GM12875 (cell line): ENCODE results near the gene TNK1.
"Not testable (repeated sequence)": the region's sequence is repeated elsewhere in the genome, so short reads cannot be mapped to it uniquely, and the experiment has no call there.

Experiments
- H3K4me3 ChIP-seq: one replicate; pipeline ENCODE4 v1.5.1; 2011; ENCODE audit warnings: low read depth, low read length, control low read depth
- TF ChIP-seq, protein P1 (sequence below): IDR thresholded peaks from 2 replicates; pipeline ENCODE4 v1.5.1; 2011; ENCODE audit warnings: low read depth, mild to moderate bottlenecking, control low read depth, inconsistent platforms, low read length, moderate library complexity, borderline replicate concordance; ENCODE audit not compliant: insufficient read depth

Gene TNK1

GRCh38 chr17:7380855-7381683 lies at the start of gene TNK1:
TSS of gene TNK1 (plus strand) at chr17:7381089. CDS start at chr17:7382927, 1,838 bp downstream.
- no peak within 1 kb of the TSS for H3K4me3 ChIP-seq

DNA sequence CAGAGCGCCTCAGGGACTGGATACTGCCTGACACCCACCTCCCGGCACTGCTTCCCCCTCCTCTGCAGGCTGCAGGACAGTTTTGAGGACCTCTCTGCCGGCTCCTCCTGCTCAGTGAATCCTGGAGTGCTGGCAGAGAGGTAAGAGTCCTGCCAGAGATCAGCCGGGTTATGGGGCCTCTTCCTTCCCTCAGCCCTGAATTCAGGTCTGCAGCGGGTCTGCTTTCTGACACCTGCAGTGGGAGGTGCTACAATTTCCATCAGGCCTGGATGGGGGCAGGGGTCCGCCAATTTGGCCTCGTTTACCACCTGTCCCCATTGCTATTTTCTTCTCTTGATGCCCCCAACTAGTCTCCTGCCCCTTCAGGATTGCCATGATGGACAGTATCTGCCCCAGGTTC lies 48.8 kb upstream of the TNK1 start:
- TF ChIP-seq, protein P1, sequence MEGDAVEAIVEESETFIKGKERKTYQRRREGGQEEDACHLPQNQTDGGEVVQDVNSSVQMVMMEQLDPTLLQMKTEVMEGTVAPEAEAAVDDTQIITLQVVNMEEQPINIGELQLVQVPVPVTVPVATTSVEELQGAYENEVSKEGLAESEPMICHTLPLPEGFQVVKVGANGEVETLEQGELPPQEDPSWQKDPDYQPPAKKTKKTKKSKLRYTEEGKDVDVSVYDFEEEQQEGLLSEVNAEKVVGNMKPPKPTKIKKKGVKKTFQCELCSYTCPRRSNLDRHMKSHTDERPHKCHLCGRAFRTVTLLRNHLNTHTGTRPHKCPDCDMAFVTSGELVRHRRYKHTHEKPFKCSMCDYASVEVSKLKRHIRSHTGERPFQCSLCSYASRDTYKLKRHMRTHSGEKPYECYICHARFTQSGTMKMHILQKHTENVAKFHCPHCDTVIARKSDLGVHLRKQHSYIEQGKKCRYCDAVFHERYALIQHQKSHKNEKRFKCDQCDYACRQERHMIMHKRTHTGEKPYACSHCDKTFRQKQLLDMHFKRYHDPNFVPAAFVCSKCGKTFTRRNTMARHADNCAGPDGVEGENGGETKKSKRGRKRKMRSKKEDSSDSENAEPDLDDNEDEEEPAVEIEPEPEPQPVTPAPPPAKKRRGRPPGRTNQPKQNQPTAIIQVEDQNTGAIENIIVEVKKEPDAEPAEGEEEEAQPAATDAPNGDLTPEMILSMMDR, result no peak
- H3K4me3 ChIP-seq, result no peak overlapping the region

More at GRCh38 chr17:7380855-7381683, at the start of gene TNK1:
- TF ChIP-seq, protein P1, result no peak

DNA sequence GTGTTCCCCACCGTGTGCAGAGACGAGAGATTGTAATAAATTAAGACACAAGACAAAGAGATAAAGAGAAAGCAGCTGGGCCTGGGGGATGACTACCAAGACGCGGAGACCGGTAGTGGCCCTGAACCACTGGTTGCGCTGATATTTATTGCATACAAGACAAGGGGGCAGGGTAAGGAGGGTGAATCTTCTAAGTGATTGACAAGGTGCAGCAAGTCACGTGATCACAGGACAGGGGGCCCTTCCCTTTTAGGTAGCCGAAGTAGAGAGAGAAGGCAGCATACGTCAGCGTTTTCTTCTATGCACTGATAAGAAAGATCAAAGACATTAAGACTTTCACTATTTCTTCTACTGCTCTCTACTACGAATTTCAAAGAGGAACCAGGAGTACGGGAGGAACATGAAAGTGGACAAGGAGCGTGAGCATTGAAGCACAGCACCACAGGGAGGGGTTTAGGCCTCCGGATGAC lies 48.3 kb upstream of the TNK1 start:
- H3K4me3 ChIP-seq, result not testable (repeated sequence)

DNA sequence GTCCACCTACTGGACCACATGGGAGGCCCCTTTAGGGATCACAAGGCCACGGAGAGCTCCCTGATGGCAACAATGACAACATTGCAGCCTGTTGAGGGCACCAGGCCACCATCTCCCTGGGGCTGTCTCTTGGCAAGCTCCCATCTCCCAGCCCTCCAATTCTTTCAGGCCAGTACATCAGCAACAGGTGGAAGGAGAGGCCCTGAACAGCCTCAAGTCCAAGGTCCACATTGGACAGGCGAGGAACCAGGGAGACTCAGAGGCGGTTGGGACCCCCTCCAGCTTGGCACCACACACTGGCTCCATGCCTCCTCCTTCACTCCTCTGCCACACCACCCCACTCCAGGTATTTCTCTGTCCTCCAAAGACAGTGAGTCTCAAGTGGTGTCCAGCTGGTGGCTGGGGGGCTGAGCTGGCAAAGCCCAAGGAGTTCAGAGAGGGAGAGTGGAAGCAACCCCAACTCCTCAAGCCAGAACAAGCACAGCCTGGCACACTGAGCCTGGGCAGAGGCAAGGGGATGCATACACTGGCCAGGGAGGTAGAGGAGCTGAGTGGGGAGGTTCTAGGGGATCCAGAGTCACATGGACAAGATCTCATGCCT lies 45.9 kb upstream of the TNK1 start:
- no peak overlapping the region for H3K4me3 ChIP-seq
- TF ChIP-seq, protein P1, result no peak

DNA sequence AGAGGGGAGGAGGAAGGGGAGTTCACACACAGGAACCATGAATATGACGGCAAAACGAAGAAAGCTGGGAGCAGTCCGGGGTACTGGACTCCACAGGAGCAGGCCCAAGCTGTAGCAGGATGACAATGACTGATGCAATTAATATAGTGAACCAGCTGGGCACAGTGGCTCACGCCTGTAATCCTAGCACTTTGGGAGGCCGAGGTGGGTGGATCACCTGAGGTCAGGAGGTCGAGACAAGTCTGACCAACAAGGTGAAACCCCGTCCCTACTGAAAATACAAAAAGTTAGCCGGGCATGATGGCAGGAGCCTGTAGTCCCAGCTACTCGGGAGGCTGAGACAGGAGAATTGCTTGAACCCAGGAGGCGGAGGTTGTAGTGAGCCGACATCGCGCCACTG lies 45.1 kb upstream of the TNK1 start:
- H3K4me3 ChIP-seq, result peak overlapping the region; percentile 94

DNA sequence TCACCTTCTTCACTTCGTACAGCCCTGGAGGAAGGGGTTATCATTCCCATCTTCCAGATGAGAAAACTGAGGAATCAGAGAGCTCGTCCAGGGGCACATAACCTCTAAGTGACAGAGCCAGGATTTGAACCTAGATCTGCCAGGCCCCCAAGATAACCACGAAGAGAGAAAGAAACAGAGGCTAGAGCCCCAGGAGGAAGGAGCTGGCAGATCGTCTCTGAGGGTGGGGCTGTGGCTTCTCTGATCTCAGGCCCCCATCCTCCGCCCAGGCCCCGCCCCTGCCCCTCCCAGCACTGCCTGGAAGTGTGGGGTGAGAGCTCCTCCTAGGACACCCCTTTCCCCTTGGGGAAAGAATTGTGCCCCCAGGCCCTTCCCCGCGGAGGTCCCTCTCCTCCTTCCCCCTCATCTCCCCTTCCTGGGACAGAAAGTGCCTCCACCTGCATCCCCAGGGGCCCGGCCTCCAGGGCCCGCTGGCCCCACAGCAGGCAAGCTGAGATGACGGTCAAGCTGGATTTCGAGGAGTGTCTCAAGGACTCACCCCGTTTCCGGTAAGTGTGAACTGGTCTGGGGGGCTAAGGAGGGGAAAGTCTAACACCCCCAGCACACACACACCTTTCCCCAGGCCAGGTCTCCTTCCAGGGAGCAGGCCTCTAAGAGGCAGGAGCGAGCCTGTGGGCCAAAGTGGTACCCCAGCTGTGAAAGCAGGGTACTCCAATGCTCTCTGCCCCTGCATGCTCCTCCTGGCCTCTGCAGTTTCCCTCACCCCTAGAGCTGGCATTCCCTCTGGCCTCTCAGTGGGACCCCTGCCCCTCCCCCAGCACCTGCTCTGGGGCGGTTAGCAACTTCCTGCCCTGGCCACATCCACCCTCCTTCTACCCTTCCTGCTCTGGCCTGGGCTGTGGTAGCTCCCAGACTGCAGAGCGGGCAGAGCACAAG lies 44.4 kb upstream of the TNK1 start, which contains the start of gene ACAP1:
Gene ACAP1, plus strand, starts transcription at position 290 of the 936 bp plus-strand sequence. Its CDS starts 206 bp downstream, at position 496.
- H3K4me3 ChIP-seq, result peak within 1 kb of the TSS; percentile 94
- TF ChIP-seq, protein P1, result no peak

- H3K4me3 ChIP-seq, result peak overlapping the region; percentile 94
Measured at GRCh38 chr17:7337600-7337999, 43.3 kb upstream of the TNK1 start.

DNA sequence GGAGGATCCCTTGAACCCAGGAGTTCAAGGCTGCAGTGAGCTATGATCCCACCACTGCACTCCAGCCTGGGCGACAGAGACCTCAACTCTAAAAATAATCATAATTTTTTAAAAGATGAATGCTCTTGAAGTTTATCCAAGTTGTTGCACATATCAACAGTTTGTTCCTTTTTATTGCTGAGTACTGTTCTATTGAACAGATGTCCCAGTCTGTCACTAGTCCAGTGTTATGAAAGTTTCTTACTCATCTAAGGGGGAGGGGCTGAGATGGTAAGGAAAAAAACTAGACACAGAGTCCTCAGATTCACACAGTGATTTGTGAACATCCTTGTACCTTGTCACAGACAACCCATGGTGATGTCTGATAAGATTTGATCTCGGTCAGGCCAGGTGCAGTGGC lies 40.7 kb upstream of the TNK1 start:
- no peak overlapping the region for H3K4me3 ChIP-seq
- TF ChIP-seq, protein P1, result no peak
